BE2C (cell line): ENCODE results near the gene AFDN.

Source experiments
- DNase-seq: peaks from one replicate; pipeline ENCODE4 v3.0.0-alpha.2; 2020
- H3K27me3 ChIP-seq: fragments of 250-450 bp; sonication (Bioruptor Pico); 2 replicates; pipeline ENCODE4 v1.5.1; 2020; ENCODE audit warnings: mild to moderate bottlenecking
- H3K36me3 ChIP-seq: fragments of 250-450 bp; sonication (Bioruptor Pico); 2 replicates; pipeline ENCODE4 v1.5.1; 2020; ENCODE audit warnings: mild to moderate bottlenecking
- H3K4me1 ChIP-seq: fragments of 250-450 bp; sonication (Bioruptor Pico); 2 replicates; pipeline ENCODE4 v1.5.1; 2020
- H3K4me3 ChIP-seq: 2 replicates; pipeline ENCODE4 v1.5.1; 2011; ENCODE audit warnings: low read depth, low read length
- H3K9me3 ChIP-seq: fragments of 250-450 bp; sonication (Bioruptor Pico); 2 replicates; pipeline ENCODE4 v1.5.1; 2020
- CTCF ChIP-seq: IDR thresholded peaks from 2 replicates; pipeline ENCODE4 v1.5.1; 2012; ENCODE audit warnings: mild to moderate bottlenecking, low read depth, low read length

AFDN gene

GRCh38 chr6:167927246-167927645, 100.5 kb downstream of the AFDN start:
- Histone ChIP-seq H3K27me3 (no peaks in the 10 kb centered on the region), H3K4me1 (no peaks in the 10 kb centered on the region), H3K36me3 (peaks cover 39% of the 10 kb centered on the region), H3K9me3 (no peaks in the 10 kb centered on the region), H3K4me3 (no peak overlapping the region)
- DNase-seq = no peak
- no peak for TF ChIP-seq CTCF

DNA sequence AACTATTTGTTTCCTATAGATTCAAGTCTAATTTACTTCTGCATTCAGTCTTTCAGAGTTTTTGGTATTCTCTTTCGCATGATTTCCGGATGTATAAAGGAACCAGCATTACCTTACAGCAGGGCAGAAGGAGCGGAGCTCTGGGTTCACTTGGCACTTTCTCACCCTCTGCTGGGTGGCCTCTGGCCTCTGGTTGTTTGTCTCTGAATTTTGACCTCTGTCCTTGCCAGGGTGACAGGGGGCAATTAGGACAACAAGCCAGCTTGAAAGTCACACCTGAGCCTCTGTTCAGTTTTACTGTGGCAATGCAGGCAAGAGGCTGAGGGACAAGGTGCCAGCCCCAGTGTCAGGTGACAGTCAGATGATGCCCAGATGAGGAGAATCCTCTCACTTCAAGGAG, 101.4 kb downstream of the AFDN start:
- TF ChIP-seq CTCF = no peak
- Histone ChIP-seq H3K4me1 (no peaks in the 10 kb centered on the region), H3K36me3 (peaks cover 33% of the 10 kb centered on the region), H3K4me3 (no peak overlapping the region), H3K9me3 (no peaks in the 10 kb centered on the region), H3K27me3 (no peaks in the 10 kb centered on the region)
- DNase-seq = no peak

DNA sequence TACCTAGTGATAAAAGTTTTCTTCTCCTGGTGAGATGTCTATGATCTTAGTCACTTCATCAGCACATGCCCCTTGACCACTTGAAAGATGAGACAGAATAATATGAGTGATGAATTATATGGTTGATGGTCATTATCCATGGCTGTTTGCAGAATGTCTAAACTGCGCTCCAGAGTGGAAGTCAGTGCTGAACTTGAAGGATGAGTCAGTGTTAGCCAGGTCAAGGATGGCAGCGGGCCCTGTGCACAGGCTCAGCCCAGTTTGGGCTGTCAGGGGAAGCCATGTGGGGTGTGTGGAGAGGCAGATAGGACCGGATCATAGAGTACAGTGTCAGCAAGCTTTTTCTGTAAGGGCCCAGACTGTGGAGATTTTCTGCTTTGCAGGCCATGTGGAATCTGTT, 103.6 kb downstream of the AFDN start:
- no peak for DNase-seq
- no peaks in the 10 kb centered on the region for H3K27me3 ChIP-seq
- no peak for TF ChIP-seq CTCF
- peaks cover 27% of the 10 kb centered on the region for H3K36me3 ChIP-seq
- no peaks in the 10 kb centered on the region for H3K4me1 ChIP-seq
- no peaks in the 10 kb centered on the region for H3K9me3 ChIP-seq
- no peak overlapping the region for H3K4me3 ChIP-seq

DNA sequence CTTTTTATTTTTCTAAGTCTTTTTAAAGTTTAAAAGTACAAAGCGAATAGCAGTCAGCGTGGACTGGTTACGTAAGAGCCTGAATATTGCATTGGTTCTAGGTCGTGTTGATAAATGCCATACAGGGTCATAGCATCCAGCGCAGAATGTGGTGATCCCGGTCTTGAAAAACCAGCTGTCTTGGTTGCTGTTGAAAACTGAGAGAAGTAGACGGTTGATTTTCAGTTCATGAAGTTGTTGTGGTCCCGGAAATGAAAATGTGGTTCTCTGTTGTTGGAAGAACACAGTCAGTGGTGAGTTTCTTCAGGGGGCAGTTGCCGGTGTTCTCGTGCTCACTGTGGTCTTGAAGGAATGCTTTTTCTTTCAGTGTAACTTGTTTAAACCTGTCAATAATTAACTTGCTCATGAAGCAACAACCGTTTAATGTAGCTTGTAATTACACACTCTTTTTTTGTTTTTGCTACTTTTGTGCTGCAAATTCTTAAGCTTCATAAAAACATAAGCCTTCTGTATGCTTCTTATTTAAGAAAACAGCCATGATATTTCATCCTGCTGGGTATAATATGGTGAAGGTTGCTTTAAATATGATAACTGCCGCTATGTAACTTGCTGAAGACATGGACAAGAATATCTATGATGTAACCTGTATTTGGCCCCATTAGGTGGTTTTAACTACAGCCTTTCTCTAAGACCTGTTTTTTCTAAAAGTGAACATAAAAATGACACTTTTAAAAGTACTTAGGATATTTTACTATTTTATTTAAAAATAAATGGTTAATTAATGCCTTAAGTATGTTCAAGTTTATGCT, 106.0 kb downstream of the AFDN start:
- Histone ChIP-seq H3K9me3 (no peaks in the 10 kb centered on the region), H3K36me3 (peaks cover 19% of the 10 kb centered on the region), H3K4me1 (no peaks in the 10 kb centered on the region), H3K4me3 (no peak overlapping the region), H3K27me3 (no peaks in the 10 kb centered on the region)
- no peak for TF ChIP-seq CTCF
- no peak for DNase-seq

- Histone ChIP-seq H3K27me3 (no peaks in the 10 kb centered on the region), H3K4me3 (no peak overlapping the region), H3K36me3 (peaks cover 17% of the 10 kb centered on the region), H3K9me3 (no peaks in the 10 kb centered on the region), H3K4me1 (no peaks in the 10 kb centered on the region)
- TF ChIP-seq CTCF = no peak
- no peak for DNase-seq
These were observed 106.6 kb downstream of the AFDN start for GRCh38 chr6:167933290-167933689.

GRCh38 chr6:167933847-167934246, 107.1 kb downstream of the AFDN start:
- DNase-seq = no peak
- no peak for TF ChIP-seq CTCF
- peaks cover 12% of the 10 kb centered on the region for H3K36me3 ChIP-seq
- H3K9me3 ChIP-seq = no peaks in the 10 kb centered on the region
- no peaks in the 10 kb centered on the region for H3K27me3 ChIP-seq
- no peak overlapping the region for H3K4me3 ChIP-seq
- no peaks in the 10 kb centered on the region for H3K4me1 ChIP-seq
